HG02759 (cell line): ENCODE data around the gene HABP2.

Experiments
- ATAC-seq: cut with Tn5 transposase; IDR thresholded peaks from one replicate; pipeline ENCODE4 v1.9.1; 2021; ENCODE audit warnings: mild to moderate bottlenecking, moderate library complexity; ENCODE audit not compliant: unreplicated experiment

HABP2 gene

GRCh38 chr10:113625461-113626186 is 72.8 kb downstream of the HABP2 start:
- ATAC-seq, result no peak

GRCh38 chr10:113626809-113627355 is 74.0 kb downstream of the HABP2 start:
- no peak for ATAC-seq

- no peak for ATAC-seq
Measured at GRCh38 chr10:113627836-113628235, 75.0 kb downstream of the HABP2 start.

- no peak for ATAC-seq
Measured at GRCh38 chr10:113628607-113629153, 75.8 kb downstream of the HABP2 start.

GRCh38 chr10:113630929-113631533 is 78.2 kb downstream of the HABP2 start:
- ATAC-seq, result no peak

- no peak for ATAC-seq
Measured at GRCh38 chr10:113631684-113632367, 79.0 kb downstream of the HABP2 start.
